ENCODE measurements around the gene PACSIN3. TPM values are rescaled to one million over a fixed set of nuclear protein-coding genes. Genes with fewer than 3 reads are reported as not detected.

Gene PACSIN3
- polyA plus RNA-seq, 1 donor (not counting 4 experiments of a cell fraction or from before 2014, with no cell fraction given), result 28.1 TPM

DNA sequence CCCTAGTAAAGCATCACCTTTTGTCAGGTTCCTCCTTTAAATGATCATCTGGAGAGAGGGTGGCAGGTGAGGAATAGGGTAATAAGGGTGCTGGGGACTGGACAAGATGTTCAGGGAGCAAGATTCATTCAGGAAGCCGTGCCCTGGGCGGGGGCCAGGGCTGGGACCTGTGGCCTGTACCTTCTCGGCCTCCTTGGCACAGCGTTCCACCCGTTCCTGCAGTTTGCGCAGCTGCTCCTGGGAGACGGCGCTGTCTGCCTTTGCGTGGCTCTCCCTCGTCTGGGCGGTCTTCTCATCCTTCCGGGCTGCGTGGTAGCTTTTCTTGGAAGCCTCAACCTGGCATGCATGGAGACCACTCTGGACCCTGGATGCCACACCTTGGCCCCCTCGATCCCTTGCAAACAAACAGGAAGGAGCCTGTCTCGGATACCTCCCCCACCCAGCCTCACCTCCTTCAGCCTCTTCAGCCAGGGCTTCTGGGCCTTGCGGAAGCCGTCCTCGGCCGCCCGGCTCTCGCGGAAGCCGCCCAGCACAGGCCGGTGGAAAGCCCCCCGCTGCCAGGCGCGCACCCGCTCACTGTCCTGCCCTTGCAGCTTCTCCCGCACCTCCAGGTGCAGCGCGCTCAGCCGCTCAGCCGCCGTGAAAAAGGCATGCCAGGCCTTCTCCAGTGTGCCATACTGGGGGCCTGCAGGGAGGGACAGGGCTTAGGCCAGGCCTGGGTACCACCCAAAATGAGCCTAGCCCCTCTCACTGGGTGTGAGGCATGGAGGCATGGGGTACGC lies 6.0 kb downstream of the PACSIN3 start:
- Histone ChIP-seq H3K9ac (ENCODE audit: control insufficient read depth, extremely low read depth, insufficient read depth, low read length) (no peak overlapping the region), H3K36me3 (ENCODE audit: control insufficient read depth in 2 of 2, extremely low read depth in 1 of 2, insufficient read depth in 2 of 2, low read length in 2 of 2) (peaks cover 26 to 27% of the 10 kb centered on the region in 2 experiments), H3K4me1 (ENCODE audit: control insufficient read depth, extremely low read depth, insufficient read depth, low read length) (peaks cover 25% of the 10 kb centered on the region), H3K9me3 (ENCODE audit: control insufficient read depth, low read depth, low read length) (no peaks in the 10 kb centered on the region), H3K9me1 (ENCODE audit: control insufficient read depth, extremely low read depth, insufficient read depth, low read length) (peaks cover 2% of the 10 kb centered on the region), H3K4me2 (ENCODE audit: control insufficient read depth, extremely low read depth, insufficient read depth, low read depth, low read length) (no peak overlapping the region), H3K79me2 (ENCODE audit: control insufficient read depth, insufficient read depth, low read length) (peaks cover 49% of the 10 kb centered on the region), H3K27me3 (ENCODE audit: control insufficient read depth, extremely low read depth, insufficient read depth, low read length) (no peaks in the 10 kb centered on the region), H3K27ac (ENCODE audit: control insufficient read depth, insufficient read depth, low read length) (no peak overlapping the region), H4K20me1 (ENCODE audit: control insufficient read depth, extremely low read depth, insufficient read depth, low read length) (no peaks in the 10 kb centered on the region), H2AFZ (ENCODE audit: control insufficient read depth, low read length) (no peak overlapping the region), H3K4me3 (ENCODE audit: control insufficient read depth in 2 of 3, extremely low read depth in 1 of 3, insufficient read depth in 2 of 3, low read depth in 1 of 3, low read length in 3 of 3) (no peak overlapping the region)
- DNase-seq (ENCODE audit: low read depth, low spot score) (no peak), FAIRE-seq (no peak)
- dilution Hi-C loops (cut with MboI; ENCODE audit: extremely low pct_ligation_motif_present, low sequenced_read_pairs), result no loop called here
- TF ChIP-seq, protein P1, sequence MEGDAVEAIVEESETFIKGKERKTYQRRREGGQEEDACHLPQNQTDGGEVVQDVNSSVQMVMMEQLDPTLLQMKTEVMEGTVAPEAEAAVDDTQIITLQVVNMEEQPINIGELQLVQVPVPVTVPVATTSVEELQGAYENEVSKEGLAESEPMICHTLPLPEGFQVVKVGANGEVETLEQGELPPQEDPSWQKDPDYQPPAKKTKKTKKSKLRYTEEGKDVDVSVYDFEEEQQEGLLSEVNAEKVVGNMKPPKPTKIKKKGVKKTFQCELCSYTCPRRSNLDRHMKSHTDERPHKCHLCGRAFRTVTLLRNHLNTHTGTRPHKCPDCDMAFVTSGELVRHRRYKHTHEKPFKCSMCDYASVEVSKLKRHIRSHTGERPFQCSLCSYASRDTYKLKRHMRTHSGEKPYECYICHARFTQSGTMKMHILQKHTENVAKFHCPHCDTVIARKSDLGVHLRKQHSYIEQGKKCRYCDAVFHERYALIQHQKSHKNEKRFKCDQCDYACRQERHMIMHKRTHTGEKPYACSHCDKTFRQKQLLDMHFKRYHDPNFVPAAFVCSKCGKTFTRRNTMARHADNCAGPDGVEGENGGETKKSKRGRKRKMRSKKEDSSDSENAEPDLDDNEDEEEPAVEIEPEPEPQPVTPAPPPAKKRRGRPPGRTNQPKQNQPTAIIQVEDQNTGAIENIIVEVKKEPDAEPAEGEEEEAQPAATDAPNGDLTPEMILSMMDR (optimal IDR thresholded peaks at IDR 0.05 in 1 of 3, IDR thresholded peaks at IDR 0.05 in 1 of 3, conservative IDR thresholded peaks at IDR 0.05 in 1 of 3; ENCODE audit: extremely low read depth in 1 of 3, insufficient read depth in 2 of 3, low read length in 3 of 3), result no peak
- no peak for TF ChIP-seq EZH2 (IDR thresholded peaks at IDR 0.05; ENCODE audit: low read length)

DNA sequence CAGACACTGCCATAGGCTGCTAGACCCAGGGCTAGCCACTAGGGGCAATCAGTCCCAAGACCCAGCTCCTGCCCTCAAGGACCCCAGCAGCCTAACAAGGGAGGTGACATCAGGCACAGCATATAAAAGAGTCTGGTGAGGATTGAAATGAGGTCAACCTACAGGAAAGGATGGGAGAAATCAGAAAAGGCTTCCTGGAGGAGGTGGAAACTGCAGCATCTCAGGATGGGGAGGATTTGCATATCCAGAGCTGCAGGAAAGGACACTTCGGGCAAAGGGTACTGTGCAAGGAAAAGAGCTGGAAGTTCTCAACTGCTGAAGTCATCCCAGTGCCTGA lies 6.6 kb downstream of the PACSIN3 start:
- FAIRE-seq, result no peak
- Histone ChIP-seq H3K9me3 (ENCODE audit: control insufficient read depth, low read depth, low read length) (no peaks in the 10 kb centered on the region), H3K4me1 (ENCODE audit: control insufficient read depth, extremely low read depth, insufficient read depth, low read length) (peaks cover 23% of the 10 kb centered on the region), H3K79me2 (ENCODE audit: control insufficient read depth, insufficient read depth, low read length) (peaks cover 49% of the 10 kb centered on the region), H3K27me3 (ENCODE audit: control insufficient read depth, extremely low read depth, insufficient read depth, low read length) (no peaks in the 10 kb centered on the region), H4K20me1 (ENCODE audit: control insufficient read depth, extremely low read depth, insufficient read depth, low read length) (no peaks in the 10 kb centered on the region), H2AFZ (ENCODE audit: control insufficient read depth, low read length) (no peak overlapping the region), H3K9ac (ENCODE audit: control insufficient read depth, extremely low read depth, insufficient read depth, low read length) (no peak overlapping the region), H3K4me3 (ENCODE audit: control insufficient read depth in 2 of 3, extremely low read depth in 1 of 3, insufficient read depth in 2 of 3, low read depth in 1 of 3, low read length in 3 of 3) (no peak overlapping the region), H3K27ac (ENCODE audit: control insufficient read depth, insufficient read depth, low read length) (no peak overlapping the region), H3K4me2 (ENCODE audit: control insufficient read depth, extremely low read depth, insufficient read depth, low read depth, low read length) (no peak overlapping the region), H3K36me3 (ENCODE audit: control insufficient read depth in 2 of 2, extremely low read depth in 1 of 2, insufficient read depth in 2 of 2, low read length in 2 of 2) (peaks cover 30 to 32% of the 10 kb centered on the region in 2 experiments), H3K9me1 (ENCODE audit: control insufficient read depth, extremely low read depth, insufficient read depth, low read length) (no peaks in the 10 kb centered on the region)
- DNase-seq (ENCODE audit: low read depth, low spot score), result no peak
- no peak for TF ChIP-seq EZH2 (IDR thresholded peaks at IDR 0.05; ENCODE audit: low read length)
- TF ChIP-seq, protein P1 (optimal IDR thresholded peaks at IDR 0.05 in 1 of 3, IDR thresholded peaks at IDR 0.05 in 1 of 3, conservative IDR thresholded peaks at IDR 0.05 in 1 of 3; ENCODE audit: extremely low read depth in 1 of 3, insufficient read depth in 2 of 3, low read length in 3 of 3), result peak; percentile 64 to 76 (median 67)
- dilution Hi-C loops (cut with MboI; ENCODE audit: extremely low pct_ligation_motif_present, low sequenced_read_pairs), result no loop called here
